Fibroblast of skin of left quadriceps (primary cell): ENCODE measurements around the gene HLF.

ENCODE experiments used
- DNase-seq, 2 experiments: peaks; one replicate each; pipeline ENCODE4 v3.0.0-alpha.2; 2013; ENCODE audit warnings: low read depth in 2 of 2

The HLF gene

GRCh38 chr17:55254375-55254774 is 10.4 kb upstream of the HLF start:
- no peak for DNase-seq

- no peak for DNase-seq
Observed at GRCh38 chr17:55258578-55259135, 6.1 kb upstream of the HLF start.

GRCh38 chr17:55259684-55260111 is 5.1 kb upstream of the HLF start:
- DNase-seq: no peak

GRCh38 chr17:55261311-55261710 is 3.4 kb upstream of the HLF start:
- no peak for DNase-seq

GRCh38 chr17:55263569-55264277 is 1.0 kb upstream of the HLF start:
- no peak for DNase-seq

- DNase-seq: no peak
Observed at GRCh38 chr17:55264278-55264644, 499 bp upstream of the HLF start.

- DNase-seq: no peak
Observed at GRCh38 chr17:55265311-55266021, 706 bp downstream of the HLF start.

- no peak for DNase-seq
Observed at GRCh38 chr17:55266051-55266957, 1.5 kb downstream of the HLF start.

GRCh38 chr17:55266958-55267688 is 2.4 kb downstream of the HLF start:
- no peak for DNase-seq

- DNase-seq: no peak
Observed at GRCh38 chr17:55267777-55268648, 3.3 kb downstream of the HLF start.

GRCh38 chr17:55268649-55269480 is 4.1 kb downstream of the HLF start:
- DNase-seq: no peak

- DNase-seq: no peak
Observed at GRCh38 chr17:55269894-55270293, 5.1 kb downstream of the HLF start.

GRCh38 chr17:55271223-55271571 is 6.4 kb downstream of the HLF start:
- no peak for DNase-seq

- no peak for DNase-seq
Observed at GRCh38 chr17:55271958-55272710, 7.4 kb downstream of the HLF start.

GRCh38 chr17:55272711-55273578 is 8.2 kb downstream of the HLF start:
- no peak for DNase-seq

GRCh38 chr17:55273579-55274354 is 9.0 kb downstream of the HLF start:
- no peak for DNase-seq
